ENCODE measurements around the gene SPATA17.

SPATA17 gene

GRCh38 chr1:217681806-217682205, 50.7 kb downstream of the SPATA17 start:
- DNase-seq: no peak

- DNase-seq: no peak
Observed at GRCh38 chr1:217687511-217687910, 56.4 kb downstream of the SPATA17 start.

GRCh38 chr1:217696140-217696539, 65.0 kb downstream of the SPATA17 start:
- DNase-seq: peak; percentile 1 to 81 (median 63)

GRCh38 chr1:217703326-217703725, 72.2 kb downstream of the SPATA17 start:
- DNase-seq: no peak

GRCh38 chr1:217712925-217713597, 81.9 kb downstream of the SPATA17 start:
- DNase-seq: no peak

- no peak for DNase-seq
Observed at GRCh38 chr1:217715681-217716080, 84.5 kb downstream of the SPATA17 start.

GRCh38 chr1:217717959-217718358, 86.8 kb downstream of the SPATA17 start:
- DNase-seq: no peak

- no peak for DNase-seq
Observed at GRCh38 chr1:217718873-217719272, 87.7 kb downstream of the SPATA17 start.

DNA sequence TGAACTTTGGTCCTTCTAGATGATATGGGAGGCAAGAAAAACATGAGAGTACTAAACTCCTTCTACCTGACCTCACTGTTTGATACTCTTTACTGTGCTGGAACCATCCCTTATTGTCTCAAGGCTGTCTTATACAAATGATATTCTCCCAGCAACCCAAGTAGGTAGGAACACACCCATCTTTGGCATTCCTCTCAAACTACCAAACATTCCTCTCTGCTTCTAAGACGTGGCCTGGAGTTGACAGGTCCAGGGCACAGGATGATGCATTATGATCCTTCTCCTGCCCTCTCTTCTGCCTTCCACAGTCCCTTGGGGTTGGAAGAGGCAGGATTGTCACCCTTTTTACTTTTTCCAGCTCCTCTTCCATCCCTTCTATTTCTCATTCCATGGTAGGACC, 90.5 kb downstream of the SPATA17 start:
- DNase-seq: no peak

- DNase-seq: no peak
Observed at GRCh38 chr1:217734973-217735372, 103.8 kb downstream of the SPATA17 start.

GRCh38 chr1:217747156-217747769, 116.1 kb downstream of the SPATA17 start:
- DNase-seq: peak in 2 of 3 experiments; percentile 15 to 71

DNA sequence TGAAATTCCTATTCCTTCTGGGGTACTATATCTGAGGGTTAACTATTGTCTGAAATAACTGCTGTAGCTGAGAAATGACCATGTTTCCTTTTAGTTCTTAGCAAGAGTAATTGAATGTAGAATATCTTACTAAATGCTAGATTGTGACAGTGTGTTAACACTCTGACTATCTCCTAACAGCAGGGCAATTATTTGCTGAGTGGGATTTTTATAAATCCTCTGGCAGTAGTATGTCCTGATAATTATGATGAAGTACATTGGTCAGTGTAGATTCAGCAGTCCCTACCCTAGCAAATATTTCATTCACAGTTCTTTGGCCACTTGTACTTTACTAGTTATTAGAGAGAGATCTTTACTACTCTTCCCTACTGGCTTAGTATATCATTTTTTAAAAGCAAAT, 138.6 kb downstream of the SPATA17 start:
- peak in 1 of 3 experiments; percentile 38 for DNase-seq

DNA sequence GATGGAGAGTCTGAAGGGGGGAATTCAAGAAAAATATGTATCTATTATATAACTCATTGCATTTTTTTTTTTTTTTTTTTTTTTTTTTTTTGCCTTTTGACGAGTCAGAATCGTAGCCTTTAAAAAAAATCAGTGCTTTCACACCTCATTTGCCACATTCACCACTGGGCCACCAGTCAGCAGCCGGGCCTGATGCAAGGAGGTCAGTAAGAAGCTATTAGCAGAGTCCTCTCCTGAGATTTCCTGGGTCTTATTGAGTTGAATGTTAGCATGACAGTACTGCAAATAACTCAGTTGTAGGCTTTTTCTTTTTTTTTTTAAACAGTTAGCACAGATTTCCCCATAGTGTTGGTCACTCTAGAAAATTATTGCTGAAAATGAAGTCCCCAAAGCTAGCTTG, 139.8 kb downstream of the SPATA17 start:
- DNase-seq: no peak

DNA sequence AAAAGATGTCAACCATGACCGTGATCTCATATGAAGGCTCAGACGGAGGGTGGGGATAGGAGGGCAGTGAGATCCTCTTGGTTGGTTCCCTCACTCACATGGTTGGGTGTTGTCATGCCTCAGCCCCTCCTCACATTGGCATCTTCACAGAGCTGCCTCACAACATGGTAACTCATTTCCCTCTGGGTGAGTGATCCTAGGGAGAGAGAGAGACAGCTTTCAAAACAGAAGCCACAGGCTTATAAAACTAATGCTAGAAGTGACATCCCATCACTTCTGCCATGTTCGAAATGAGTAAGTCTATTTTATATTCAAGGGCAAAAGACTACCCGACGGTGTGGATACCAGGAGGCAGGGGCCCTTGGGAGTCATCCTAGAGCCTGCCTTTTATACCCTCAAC, 145.5 kb downstream of the SPATA17 start:
- no peak for DNase-seq

DNA sequence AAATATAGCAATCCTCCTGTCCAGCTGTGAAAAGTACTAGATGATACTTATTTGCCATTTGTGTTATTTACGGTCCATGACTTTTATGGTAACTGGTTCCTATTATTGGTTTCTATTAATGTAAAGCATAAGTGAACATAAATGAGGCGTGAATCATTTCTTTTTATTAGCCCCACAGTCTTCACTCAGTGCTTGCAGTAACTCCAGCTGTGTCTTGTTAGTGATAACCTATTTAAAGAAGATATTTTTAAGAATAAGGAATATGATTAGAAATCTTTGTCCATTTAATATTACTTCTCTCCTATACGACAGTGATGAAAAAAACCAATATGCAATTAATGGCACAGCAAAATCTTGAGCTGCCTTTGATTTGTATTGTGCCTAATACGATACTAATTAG, 149.9 kb downstream of the SPATA17 start:
- peak; percentile 9 to 91 (median 57) for DNase-seq

GRCh38 chr1:217791091-217791490, 159.9 kb downstream of the SPATA17 start:
- no peak for DNase-seq

DNA sequence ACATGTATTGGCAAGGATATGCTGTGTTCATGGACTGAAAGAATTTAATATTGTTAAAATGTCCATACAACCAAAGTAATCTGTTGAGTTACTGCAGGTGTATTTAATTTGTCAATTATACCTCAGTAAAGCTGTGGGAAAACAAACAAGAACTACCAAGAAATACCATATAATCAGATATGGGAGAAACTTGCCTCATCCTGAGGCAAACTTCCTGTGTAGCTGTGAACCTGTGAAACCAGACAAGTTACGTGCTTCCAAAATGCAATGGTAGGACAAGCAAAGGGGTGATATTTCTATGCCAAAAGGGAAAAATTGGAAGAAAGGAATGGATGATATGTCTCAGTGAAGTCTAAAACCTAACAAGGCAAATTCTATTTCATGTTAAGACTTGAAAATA, 174.6 kb downstream of the SPATA17 start:
- DNase-seq: no peak

- no peak for DNase-seq
Observed at GRCh38 chr1:217812175-217812574, 181.0 kb downstream of the SPATA17 start.

DNA sequence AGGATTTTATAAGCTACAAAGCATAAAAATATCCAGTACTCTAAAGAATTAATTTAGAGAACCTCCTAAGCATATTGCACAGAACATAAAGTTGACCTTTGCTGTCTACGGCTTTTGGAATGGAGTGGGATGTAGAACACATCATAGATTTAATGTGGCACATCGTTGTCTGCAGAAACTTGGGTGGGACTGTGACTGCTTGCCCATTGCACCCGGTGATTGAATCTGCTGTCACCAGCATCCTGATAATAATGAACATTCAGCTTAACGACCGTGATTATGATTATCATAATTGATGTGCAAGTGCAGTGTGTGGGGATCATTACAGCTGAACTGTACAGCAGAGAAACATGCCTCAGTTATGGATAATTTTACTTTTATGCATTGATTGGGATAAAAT, 181.9 kb downstream of the SPATA17 start:
- DNase-seq: peak in 2 of 3 experiments; percentile 3 to 55

GRCh38 chr1:217837691-217838090, 206.5 kb downstream of the SPATA17 start:
- no peak for DNase-seq

GRCh38 chr1:217839161-217839560, 208.0 kb downstream of the SPATA17 start:
- DNase-seq: peak in 1 of 3 experiments; percentile 18

DNA sequence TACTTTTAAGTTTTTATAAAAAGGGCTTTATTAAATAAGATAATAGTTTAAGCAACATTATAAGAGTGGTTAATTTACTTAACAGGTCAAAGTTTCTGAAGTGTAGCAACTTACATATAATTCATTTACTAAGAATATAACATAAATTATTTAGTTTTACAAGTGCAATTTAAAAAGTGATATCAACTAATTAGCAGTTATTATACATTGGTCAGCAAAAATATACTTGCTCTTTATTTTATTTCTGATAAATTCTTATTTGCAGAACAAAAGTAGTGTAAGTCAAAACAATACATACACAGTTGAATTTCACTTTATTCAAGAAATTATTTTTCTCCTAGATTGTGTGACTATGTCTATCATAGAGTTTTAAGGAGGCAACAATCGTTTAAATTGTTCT, 215.6 kb downstream of the SPATA17 start:
- DNase-seq: no peak

DNA sequence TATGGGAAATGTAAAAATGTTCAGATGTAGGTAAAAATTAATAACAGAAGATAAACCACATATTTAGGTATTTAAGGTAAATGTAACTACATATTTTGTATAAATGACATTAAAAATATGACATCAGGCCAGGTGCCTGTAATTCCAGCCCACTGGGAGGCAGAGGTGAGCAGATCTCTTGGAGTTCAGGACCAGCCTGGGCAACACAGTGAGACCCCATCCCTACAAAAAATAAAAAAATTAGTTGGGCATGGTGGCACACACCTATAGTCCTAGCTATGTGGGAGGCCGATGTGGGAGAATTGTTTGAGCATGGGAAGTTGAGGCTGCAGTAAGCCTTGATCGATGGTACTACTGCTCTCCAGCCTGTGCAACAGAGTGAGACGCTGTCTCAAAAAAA, 216.5 kb downstream of the SPATA17 start:
- no peak for DNase-seq

- no peak for DNase-seq
Observed at GRCh38 chr1:217856342-217857034, 225.3 kb downstream of the SPATA17 start.
